ENCODE measurements around the gene RNF125. TPM values are rescaled to one million over a fixed set of nuclear protein-coding genes. Genes with fewer than 3 reads are reported as not detected.

The RNF125 gene
- total and polyA plus RNA-seq, 2 experiments from 2014 or later, result 11.4 to 29.2 TPM

DNA sequence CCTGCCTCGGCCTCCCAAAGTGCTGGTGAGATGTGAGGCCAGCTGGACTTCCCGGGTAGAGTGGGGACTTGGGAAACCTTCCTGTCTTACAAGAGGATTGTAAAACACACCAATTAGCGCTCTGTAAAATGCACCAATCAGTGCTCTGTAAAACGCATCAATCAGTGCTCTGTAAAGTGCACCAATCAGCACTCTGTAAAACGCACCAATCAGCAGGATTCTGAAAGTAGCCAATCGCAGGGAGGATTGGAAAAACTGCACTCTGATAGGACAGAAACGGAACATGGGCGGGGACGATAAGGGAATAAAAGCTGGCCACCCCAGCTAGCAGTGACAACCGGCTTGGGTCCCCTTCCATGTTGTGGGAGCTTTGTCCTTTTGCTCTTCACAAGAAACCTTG is 19.0 kb downstream of the RNF125 start (continued):
- TF ChIP-seq, protein P1, sequence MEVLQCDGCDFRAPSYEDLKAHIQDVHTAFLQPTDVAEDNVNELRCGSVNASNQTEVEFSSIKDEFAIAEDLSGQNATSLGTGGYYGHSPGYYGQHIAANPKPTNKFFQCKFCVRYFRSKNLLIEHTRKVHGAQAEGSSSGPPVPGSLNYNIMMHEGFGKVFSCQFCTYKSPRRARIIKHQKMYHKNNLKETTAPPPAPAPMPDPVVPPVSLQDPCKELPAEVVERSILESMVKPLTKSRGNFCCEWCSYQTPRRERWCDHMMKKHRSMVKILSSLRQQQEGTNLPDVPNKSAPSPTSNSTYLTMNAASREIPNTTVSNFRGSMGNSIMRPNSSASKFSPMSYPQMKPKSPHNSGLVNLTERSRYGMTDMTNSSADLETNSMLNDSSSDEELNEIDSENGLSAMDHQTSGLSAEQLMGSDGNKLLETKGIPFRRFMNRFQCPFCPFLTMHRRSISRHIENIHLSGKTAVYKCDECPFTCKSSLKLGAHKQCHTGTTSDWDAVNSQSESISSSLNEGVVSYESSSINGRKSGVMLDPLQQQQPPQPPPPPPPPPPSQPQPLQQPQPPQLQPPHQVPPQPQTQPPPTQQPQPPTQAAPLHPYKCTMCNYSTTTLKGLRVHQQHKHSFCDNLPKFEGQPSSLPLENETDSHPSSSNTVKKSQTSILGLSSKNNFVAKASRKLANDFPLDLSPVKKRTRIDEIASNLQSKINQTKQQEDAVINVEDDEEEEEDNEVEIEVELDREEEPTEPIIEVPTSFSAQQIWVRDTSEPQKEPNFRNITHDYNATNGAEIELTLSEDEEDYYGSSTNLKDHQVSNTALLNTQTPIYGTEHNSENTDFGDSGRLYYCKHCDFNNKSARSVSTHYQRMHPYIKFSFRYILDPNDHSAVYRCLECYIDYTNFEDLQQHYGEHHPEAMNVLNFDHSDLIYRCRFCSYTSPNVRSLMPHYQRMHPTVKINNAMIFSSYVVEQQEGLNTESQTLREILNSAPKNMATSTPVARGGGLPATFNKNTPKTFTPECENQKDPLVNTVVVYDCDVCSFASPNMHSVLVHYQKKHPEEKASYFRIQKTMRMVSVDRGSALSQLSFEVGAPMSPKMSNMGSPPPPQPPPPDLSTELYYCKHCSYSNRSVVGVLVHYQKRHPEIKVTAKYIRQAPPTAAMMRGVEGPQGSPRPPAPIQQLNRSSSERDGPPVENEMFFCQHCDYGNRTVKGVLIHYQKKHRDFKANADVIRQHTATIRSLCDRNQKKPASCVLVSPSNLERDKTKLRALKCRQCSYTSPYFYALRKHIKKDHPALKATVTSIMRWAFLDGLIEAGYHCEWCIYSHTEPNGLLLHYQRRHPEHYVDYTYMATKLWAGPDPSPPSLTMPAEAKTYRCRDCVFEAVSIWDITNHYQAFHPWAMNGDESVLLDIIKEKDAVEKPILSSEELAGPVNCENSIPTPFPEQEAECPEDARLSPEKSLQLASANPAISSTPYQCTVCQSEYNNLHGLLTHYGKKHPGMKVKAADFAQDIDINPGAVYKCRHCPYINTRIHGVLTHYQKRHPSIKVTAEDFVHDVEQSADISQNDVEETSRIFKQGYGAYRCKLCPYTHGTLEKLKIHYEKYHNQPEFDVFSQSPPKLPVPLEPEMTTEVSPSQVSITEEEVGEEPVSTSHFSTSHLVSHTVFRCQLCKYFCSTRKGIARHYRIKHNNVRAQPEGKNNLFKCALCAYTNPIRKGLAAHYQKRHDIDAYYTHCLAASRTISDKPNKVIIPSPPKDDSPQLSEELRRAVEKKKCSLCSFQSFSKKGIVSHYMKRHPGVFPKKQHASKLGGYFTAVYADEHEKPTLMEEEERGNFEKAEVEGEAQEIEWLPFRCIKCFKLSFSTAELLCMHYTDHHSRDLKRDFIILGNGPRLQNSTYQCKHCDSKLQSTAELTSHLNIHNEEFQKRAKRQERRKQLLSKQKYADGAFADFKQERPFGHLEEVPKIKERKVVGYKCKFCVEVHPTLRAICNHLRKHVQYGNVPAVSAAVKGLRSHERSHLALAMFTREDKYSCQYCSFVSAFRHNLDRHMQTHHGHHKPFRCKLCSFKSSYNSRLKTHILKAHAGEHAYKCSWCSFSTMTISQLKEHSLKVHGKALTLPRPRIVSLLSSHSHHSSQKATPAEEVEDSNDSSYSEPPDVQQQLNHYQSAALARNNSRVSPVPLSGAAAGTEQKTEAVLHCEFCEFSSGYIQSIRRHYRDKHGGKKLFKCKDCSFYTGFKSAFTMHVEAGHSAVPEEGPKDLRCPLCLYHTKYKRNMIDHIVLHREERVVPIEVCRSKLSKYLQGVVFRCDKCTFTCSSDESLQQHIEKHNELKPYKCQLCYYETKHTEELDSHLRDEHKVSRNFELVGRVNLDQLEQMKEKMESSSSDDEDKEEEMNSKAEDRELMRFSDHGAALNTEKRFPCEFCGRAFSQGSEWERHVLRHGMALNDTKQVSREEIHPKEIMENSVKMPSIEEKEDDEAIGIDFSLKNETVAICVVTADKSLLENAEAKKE (CRISPR knock-in tag; IDR thresholded peaks at IDR 0.05), result no peak
- no peak for TF ChIP-seq JUNB (IDR thresholded peaks at IDR 0.05; ENCODE audit: unreplicated experiment)
- no peak for TF ChIP-seq CREB1 (CRISPR knock-in tag; IDR thresholded peaks at IDR 0.05; ENCODE audit: low read depth)
- TF ChIP-seq, protein P2, sequence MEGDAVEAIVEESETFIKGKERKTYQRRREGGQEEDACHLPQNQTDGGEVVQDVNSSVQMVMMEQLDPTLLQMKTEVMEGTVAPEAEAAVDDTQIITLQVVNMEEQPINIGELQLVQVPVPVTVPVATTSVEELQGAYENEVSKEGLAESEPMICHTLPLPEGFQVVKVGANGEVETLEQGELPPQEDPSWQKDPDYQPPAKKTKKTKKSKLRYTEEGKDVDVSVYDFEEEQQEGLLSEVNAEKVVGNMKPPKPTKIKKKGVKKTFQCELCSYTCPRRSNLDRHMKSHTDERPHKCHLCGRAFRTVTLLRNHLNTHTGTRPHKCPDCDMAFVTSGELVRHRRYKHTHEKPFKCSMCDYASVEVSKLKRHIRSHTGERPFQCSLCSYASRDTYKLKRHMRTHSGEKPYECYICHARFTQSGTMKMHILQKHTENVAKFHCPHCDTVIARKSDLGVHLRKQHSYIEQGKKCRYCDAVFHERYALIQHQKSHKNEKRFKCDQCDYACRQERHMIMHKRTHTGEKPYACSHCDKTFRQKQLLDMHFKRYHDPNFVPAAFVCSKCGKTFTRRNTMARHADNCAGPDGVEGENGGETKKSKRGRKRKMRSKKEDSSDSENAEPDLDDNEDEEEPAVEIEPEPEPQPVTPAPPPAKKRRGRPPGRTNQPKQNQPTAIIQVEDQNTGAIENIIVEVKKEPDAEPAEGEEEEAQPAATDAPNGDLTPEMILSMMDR (conservative IDR thresholded peaks at IDR 0.05; ENCODE audit: low read depth in 2 of 2), result no peak
- no peak for TF ChIP-seq ZNF114 (CRISPR knock-in tag; IDR thresholded peaks at IDR 0.05)
- no peak for TF ChIP-seq ETS1 (IDR thresholded peaks at IDR 0.05)

DNA sequence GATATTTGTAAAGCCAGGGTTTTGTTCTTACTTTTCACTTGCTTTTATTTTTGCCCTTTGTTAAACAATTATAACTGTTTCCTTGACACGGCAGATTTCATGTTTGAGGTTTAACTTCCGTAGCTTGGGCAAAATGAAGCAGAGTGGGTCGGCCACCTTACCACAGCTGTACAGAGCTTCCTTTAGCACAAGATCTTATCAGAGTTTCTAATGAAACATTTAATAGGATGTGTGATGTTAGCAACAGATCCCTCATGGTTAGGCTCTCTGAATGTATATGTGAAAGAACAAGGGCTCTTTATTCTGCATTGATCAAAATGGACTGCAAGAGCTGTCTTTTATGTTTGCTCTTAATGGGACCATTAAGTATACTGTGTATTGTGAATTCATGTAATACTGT is 22.3 kb downstream of the RNF125 start:
- H3K27me3 Mint-ChIP-seq (ENCODE audit: insufficient read depth, low read depth, poor library complexity), result no peaks in the 10 kb centered on the region
- Histone ChIP-seq H3K9me2 (ENCODE audit: insufficient read depth) (no peaks in the 10 kb centered on the region), H3K79me2 (replicated peaks; ENCODE audit: insufficient read depth) (no peaks in the 10 kb centered on the region), H4K20me1 (replicated peaks; ENCODE audit: insufficient read depth) (no peaks in the 10 kb centered on the region; the same call in 1 of the 2 replicates), H3K27me3 (ENCODE audit: insufficient read depth) (no peaks in the 10 kb centered on the region), H3K4me2 (no peak overlapping the region), H3K27ac (ENCODE audit: low read depth) (no peak overlapping the region), H3K4me3 (no peak overlapping the region), H2AFZ (no peak overlapping the region), H3K36me3 (ENCODE audit: insufficient read depth) (peaks cover 7% of the 10 kb centered on the region; the same call in 1 of the 2 replicates), H3F3A (replicated peaks; ENCODE audit: low read depth) (no peaks in the 10 kb centered on the region), H3K4me1 (ENCODE audit: insufficient read depth) (no peaks in the 10 kb centered on the region)
- no peak overlapping the region for H3K27ac Mint-ChIP-seq
- DNase-seq (ENCODE audit: low spot score) (no peak), ATAC-seq (no peak)
- no peaks in the 10 kb centered on the region for H3K4me1 Mint-ChIP-seq
- H3K36me3 Mint-ChIP-seq (ENCODE audit: low read depth), result peaks cover 51% of the 10 kb centered on the region
- H3K9me3 Mint-ChIP-seq, result no peaks in the 10 kb centered on the region; the same call in 2 of the 3 replicates
- H3K4me3 Mint-ChIP-seq, result no peak overlapping the region
- TF ChIP-seq, protein P2 (conservative IDR thresholded peaks at IDR 0.05; ENCODE audit: low read depth in 2 of 2), result no peak
- TF ChIP-seq REST (IDR thresholded peaks at IDR 0.05; ENCODE audit: unreplicated experiment), result no peak
- TF ChIP-seq ETS1 (IDR thresholded peaks at IDR 0.05), result no peak
- no peak for TF ChIP-seq JUNB (IDR thresholded peaks at IDR 0.05; ENCODE audit: unreplicated experiment)
- TF ChIP-seq CREB1 (CRISPR knock-in tag; IDR thresholded peaks at IDR 0.05; ENCODE audit: low read depth), result no peak

All from GM23338 (cell line).